ENCODE results near the gene YAF2.

The YAF2 gene

GRCh38 chr12:42182394-42182793, 55.7 kb downstream of the YAF2 start:
- TF ChIP-seq GABPA (IDR thresholded peaks at IDR 0.05; ENCODE audit: low read depth) (no peak), REST (IDR thresholded peaks at IDR 0.05; ENCODE audit: insufficient replicate concordance, low read depth) (no peak), SPI1 (IDR thresholded peaks at IDR 0.05; ENCODE audit: borderline replicate concordance, low read depth) (no peak), POLR2AphosphoS5 (IDR thresholded peaks at IDR 0.05; ENCODE audit: low read depth) (no peak), CTCF (IDR thresholded peaks at IDR 0.05; ENCODE audit: insufficient read depth, low read length) (no peak)
- DNase-seq (ENCODE audit: low read depth in 1 of 2, low spot score in 1 of 2), result no peak
- Histone ChIP-seq H3K4me3 (replicated peaks; ENCODE audit: insufficient read depth, low read length) (no peak overlapping the region), H3K27me3 (ENCODE audit: insufficient read depth, poor library complexity, severe bottlenecking) (no peaks in the 10 kb centered on the region), H3K27ac (replicated peaks) (peak overlapping the region; percentile 42)

DNA sequence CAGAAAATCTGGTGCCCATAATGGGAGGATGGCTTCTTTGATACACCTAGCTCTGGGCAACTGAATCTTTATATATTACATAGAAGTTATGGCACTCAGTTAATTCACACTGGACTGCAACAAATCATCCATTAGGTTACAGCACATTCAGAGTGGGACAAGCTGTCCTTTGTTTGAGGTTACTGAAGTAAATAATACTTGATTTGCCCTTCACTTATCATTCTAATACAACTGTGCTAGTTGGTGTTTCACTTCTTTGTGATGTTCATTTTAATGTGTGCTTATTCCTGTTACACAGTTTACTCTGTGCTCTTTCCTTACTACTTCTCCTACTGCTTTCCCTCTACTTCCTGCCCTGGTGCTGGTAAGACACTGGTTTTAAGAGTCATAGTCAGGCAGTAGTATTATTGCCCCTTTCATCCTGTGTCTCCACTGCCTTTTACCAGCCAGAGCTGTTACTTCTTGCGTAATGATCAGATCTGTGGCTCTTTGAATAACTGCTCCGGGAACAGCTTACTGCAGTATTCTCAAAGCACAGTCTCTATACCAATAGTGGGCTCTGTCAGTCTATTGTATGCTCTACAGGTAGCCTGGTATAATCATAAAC, 57.0 kb downstream of the YAF2 start:
- H3K4me3 ChIP-seq (replicated peaks; ENCODE audit: insufficient read depth, low read length), result no peak overlapping the region
- H3K27me3 ChIP-seq (ENCODE audit: insufficient read depth, poor library complexity, severe bottlenecking), result no peaks in the 10 kb centered on the region
- H3K27ac ChIP-seq (replicated peaks), result peak overlapping the region; percentile 42
- TF ChIP-seq GABPA (IDR thresholded peaks at IDR 0.05; ENCODE audit: low read depth) (no peak), REST (IDR thresholded peaks at IDR 0.05; ENCODE audit: insufficient replicate concordance, low read depth) (no peak), POLR2AphosphoS5 (IDR thresholded peaks at IDR 0.05; ENCODE audit: low read depth) (no peak), SPI1 (IDR thresholded peaks at IDR 0.05; ENCODE audit: borderline replicate concordance, low read depth) (no peak), CTCF (IDR thresholded peaks at IDR 0.05; ENCODE audit: insufficient read depth, low read length) (no peak)
- peak; percentile 31 to 74 for DNase-seq (ENCODE audit: low read depth in 1 of 2, low spot score in 1 of 2)

DNA sequence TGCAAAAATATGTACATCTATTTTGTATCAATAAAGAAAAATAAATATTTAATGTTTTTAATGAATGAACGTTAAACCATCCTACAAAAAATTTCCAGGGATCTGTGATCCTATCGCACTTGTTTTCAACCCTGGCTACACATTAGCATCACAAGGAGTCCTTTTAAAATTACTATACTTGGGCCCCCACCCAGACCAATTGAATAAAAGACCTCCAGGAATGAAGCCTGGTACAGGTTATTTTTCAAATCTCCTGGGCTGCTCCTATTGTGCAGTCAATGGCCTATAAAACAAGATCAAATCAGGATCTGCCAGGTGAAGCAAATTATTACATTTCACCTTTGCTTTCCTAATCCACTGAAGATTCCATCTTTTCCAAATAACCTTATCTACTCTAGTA, 59.9 kb downstream of the YAF2 start:
- TF ChIP-seq POLR2AphosphoS5 (IDR thresholded peaks at IDR 0.05; ENCODE audit: low read depth) (no peak), GABPA (IDR thresholded peaks at IDR 0.05; ENCODE audit: low read depth) (no peak)
- H3K4me3 ChIP-seq (replicated peaks; ENCODE audit: insufficient read depth, low read length), result no peak overlapping the region
- no peak overlapping the region for H3K27ac ChIP-seq (replicated peaks)
- no peak for DNase-seq (ENCODE audit: low read depth in 1 of 2, low spot score in 1 of 2)
- no peaks in the 10 kb centered on the region for H3K27me3 ChIP-seq (ENCODE audit: insufficient read depth, poor library complexity, severe bottlenecking)

DNA sequence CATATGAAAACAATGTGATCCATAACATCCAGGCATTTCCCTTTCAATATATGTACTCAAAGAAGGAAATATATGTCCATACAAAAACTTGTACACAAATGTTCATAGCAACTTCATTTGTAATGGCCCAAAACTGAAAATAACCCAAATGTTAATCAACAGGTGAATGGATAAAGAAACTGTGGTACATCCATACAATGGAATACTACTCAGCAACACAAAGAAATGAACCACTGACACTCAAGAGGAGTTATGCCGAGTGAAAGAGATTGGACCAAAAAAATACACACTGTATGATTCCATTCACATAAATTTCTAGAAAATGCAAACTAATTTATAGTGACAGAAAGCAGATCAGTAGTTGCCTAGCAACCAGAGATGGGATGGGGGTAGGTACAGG, 63.1 kb downstream of the YAF2 start:
- TF ChIP-seq REST (IDR thresholded peaks at IDR 0.05; ENCODE audit: insufficient replicate concordance, low read depth), result no peak
- TF ChIP-seq CTCF (IDR thresholded peaks at IDR 0.05; ENCODE audit: insufficient read depth, low read length), result no peak
- no peak for TF ChIP-seq GABPA (IDR thresholded peaks at IDR 0.05; ENCODE audit: low read depth)
- no peak for TF ChIP-seq POLR2AphosphoS5 (IDR thresholded peaks at IDR 0.05; ENCODE audit: low read depth)
- no peak for TF ChIP-seq SPI1 (IDR thresholded peaks at IDR 0.05; ENCODE audit: borderline replicate concordance, low read depth)
- Histone ChIP-seq H3K4me3 (replicated peaks; ENCODE audit: insufficient read depth, low read length) (no peak overlapping the region), H3K27me3 (ENCODE audit: insufficient read depth, poor library complexity, severe bottlenecking) (no peaks in the 10 kb centered on the region), H3K27ac (replicated peaks) (no peak overlapping the region)
- DNase-seq (ENCODE audit: low read depth in 1 of 2, low spot score in 1 of 2), result no peak

All from HL-60 (cell line).